GM21825 (cell line): Measurements from ENCODE around the gene PLXND1.
"Not testable (repeated sequence)": the region's sequence is repeated elsewhere in the genome, so short reads cannot be mapped to it uniquely, and the experiment has no call there.

ENCODE experiments used
- ATAC-seq: cut with Tn5 transposase; IDR thresholded peaks from one replicate; pipeline ENCODE4 v1.9.1; 2021; ENCODE audit warnings: mild to moderate bottlenecking, moderate library complexity; ENCODE audit not compliant: unreplicated experiment

Gene PLXND1

GRCh38 chr3:129530251-129530791 is 76.2 kb downstream of the PLXND1 start:
- ATAC-seq, result no peak

GRCh38 chr3:129529436-129530210 is 76.9 kb downstream of the PLXND1 start:
- ATAC-seq, result no peak

DNA sequence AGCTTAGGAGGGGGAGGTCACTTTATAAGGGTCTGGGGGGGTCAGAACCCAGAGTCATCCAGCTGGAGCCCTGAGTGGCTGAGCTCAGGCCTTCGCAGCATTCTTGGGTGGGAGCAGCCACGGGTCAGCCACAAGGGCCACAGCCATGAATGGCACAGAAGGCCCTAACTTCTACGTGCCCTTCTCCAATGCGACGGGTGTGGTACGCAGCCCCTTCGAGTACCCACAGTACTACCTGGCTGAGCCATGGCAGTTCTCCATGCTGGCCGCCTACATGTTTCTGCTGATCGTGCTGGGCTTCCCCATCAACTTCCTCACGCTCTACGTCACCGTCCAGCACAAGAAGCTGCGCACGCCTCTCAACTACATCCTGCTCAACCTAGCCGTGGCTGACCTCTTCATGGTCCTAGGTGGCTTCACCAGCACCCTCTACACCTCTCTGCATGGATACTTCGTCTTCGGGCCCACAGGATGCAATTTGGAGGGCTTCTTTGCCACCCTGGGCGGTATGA is 77.8 kb downstream of the PLXND1 start, which contains the start of gene RHO:
Gene RHO (plus strand): TSS at position 51 of the 512 bp plus-strand sequence. CDS start 95 bp downstream, at position 146.
- no peak for ATAC-seq

- no peak for ATAC-seq
Measured at GRCh38 chr3:129527262-129527661, 79.2 kb downstream of the PLXND1 start.

- ATAC-seq, result peak; percentile 91
Measured at GRCh38 chr3:129526121-129526900, 80.2 kb downstream of the PLXND1 start.

DNA sequence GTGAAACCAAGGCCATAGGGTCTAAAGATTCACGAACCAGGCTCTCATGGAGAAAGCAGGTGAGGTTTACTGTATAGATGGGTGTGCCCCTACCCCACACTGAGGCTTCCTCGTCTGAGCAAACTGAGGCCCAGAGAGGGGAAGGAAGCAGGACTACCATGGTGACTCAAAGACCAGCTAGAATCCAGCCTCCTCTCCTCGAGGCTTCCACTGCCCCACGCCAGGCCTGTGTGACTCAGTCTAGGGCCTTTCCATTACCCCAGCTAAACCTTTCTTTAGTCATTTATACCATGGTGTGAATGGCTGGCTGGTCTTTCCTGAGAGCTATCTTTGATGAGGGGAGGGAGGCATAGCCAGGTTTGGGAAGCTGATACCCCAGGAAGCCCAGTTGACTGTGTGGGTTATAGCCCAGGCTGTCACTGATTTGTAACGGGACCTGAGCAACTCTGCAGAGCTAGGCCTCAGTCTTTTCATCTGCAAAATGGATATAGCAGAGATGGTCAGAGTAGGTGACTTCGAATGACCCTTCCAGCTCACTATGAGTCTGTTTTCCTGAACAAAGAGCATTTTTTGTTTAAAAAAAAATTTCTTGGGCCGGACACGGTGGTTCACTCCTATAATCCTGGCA is 81.0 kb downstream of the PLXND1 start:
- ATAC-seq, result no peak

DNA sequence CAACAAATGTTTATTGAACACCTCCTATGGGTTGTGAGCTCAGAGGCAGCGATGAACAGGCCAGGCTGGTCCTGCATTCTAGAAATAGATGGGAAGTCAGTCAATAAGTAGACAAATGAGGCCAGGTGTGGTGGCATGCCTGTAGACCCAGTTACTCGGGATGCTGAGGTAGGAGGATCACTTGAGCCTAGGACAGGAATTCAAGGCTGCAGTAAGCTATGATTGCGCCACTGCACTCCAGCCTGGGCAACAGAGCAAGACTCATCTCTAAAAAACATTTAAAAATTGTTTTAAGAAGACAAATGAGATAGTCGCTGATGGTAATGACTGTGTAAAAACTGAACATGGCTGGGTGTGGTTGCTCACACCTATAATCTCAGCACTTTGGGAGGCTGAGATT is 82.4 kb downstream of the PLXND1 start:
- ATAC-seq, result no peak

DNA sequence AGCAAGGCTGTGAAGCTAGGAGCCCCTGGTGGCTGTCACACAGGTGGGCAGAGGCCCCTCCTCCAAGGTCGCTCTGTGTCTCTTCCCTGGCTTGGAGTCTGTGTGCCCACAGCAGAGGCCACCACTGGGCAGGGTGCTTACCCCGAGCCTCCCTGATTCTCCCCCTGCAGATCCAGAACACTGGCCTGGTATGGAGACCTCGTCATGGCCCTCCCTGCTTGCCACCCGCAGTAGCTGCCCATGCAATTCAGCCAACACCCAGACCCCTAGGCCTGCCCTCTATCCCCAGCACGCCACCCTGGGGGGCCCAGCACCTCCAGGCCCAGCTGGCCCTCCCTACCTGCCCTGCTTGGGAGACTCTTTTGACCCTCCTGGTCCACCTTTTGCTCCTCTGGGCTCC is 83.5 kb downstream of the PLXND1 start:
- ATAC-seq, result no peak

DNA sequence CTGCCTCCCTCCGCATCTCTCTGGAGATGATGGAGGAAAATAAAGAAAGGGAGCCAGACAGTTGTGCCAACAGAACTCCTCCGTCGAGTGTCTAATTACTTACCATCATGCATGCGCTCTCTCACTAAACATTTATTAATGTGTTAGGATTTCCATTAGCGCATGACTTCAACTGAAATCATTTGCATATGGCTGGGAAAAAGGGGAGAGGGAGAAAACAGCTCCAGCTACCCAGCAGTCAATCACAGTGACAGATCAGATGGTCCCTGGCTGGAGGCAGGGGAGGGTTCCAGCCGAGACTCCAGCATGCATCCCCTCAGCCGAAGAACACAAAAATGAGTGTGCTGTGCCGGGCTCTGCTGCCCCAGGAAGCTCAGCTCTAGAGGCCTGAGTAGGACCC is 84.9 kb downstream of the PLXND1 start:
- ATAC-seq, result no peak

DNA sequence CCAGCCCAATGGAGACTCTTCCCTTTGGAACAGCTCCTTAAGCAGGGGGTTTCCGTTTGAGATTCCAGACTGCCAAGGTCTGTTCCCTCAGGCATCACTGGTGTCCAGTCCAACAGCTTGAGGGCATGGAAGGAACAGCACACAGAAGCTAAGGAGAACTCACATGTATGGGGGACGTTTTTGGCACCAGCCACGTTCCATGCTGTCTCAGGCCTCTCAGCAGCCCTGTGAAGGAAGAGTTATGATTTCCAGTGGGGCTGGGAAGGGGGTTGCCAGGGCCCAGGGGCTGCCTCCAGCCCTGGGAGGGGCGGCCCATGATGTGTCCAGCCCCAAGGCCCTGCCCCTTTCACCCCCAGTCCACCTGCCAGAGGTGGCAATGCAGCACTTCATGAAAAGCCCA is 85.5 kb downstream of the PLXND1 start:
- ATAC-seq, result no peak

DNA sequence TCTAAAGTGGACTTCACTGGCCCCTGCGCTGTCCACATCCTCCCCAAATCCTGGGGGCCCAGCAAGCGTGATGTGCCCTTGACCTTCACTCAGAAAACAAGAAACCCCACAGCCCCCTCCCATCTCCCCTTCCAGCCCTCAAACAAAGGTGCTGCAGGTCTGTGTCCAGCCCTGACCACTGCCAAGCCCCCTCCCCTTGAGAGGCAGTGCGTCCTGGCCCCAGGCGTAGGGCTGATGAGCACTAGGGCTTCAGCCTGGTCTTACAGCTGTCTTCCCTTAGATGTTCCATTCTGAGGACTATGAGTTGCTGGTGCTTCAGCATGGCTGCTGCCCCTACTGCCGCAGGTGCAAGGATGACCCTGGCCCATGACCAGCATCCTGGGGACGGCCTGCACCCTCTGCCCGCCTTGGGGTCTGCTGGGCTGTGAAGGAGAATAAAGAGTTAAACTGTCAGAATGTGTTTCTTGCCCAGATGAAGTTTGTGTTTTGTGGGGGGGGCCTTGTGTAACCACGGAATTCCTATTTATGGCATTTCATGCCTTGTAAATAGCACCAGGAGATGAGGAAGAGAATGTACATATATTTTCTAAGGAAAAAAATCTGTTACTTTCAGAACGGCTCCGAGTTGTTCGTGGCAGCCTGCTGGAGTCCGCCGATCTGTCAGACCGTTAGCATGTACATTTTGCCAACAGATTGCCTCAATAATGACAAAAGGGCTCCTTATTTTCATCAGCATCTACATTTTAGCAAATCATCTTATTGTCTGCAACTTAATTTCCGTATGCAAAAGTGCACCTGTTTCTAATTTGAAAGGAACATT is 86.4 kb downstream of the PLXND1 start:
- no peak for ATAC-seq

GRCh38 chr3:129519449-129519848 is 87.0 kb downstream of the PLXND1 start:
- no peak for ATAC-seq

DNA sequence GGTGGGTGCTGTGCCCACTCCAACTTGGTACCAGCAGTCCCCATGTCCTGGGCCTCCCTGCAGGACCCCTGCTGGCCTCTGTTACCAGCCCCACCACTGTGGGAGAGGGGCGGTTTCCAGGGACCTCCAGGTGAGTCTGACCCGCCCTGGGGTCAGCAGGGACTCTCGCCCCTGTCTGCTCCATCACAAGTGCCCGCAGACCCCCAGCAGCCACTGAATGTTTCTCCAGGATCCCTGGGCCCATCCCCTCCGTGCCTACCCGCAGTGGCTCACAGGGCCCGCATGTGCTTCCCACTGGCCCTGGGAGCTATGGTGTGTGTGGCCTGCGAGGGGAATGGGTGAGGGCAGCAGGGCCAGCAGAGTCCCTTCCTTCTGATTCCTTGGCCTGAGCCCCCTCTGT is 87.9 kb downstream of the PLXND1 start:
- no peak for ATAC-seq

DNA sequence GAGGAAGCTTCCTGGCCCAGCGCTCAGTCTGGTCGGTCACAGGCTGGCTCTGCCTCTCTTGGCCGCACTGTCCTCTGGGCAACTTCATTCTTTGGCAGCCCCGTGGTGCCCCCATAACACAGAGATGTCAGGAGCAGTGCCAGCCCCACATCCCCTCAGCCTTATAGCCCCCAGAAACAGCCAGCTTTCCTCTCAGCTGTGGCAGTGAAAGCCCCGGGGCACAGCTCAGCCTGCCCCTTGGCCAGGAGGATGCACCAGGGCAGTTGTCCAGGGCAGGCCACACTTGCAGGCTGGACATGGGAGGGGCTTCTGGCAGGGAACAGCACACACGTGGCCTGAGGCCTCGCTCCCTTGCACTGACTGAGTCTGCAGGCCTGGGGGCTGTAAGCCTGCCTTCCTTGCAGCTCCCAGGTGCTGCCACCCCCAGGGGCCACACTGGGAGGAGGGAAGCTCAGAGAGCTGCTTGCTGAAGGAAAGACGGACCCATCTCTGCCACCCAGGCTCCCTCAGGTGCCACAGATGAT is 88.4 kb downstream of the PLXND1 start:
- no peak for ATAC-seq

DNA sequence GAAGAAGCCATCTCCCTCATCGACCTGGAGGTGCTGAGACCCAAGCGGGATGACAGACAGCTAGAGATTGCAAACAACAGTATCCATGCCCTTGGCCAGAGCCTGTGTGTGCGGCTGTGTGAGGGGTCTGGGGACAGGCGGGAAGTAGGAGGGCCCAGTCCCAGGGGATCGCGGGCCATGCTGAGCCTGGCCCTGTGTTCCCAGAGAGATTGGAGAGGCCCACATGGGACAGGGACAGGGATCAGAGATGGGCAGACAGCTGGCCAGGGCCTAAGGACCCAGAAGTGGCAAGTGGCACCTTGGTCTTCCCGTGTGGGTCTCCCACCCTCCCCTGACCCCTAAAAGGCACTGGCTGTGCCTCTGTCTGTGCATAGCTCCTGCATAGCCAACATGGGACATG is 89.0 kb downstream of the PLXND1 start:
- ATAC-seq, result no peak

- not testable (repeated sequence) for ATAC-seq
Measured at GRCh38 chr3:129515821-129516432, 90.5 kb downstream of the PLXND1 start.

DNA sequence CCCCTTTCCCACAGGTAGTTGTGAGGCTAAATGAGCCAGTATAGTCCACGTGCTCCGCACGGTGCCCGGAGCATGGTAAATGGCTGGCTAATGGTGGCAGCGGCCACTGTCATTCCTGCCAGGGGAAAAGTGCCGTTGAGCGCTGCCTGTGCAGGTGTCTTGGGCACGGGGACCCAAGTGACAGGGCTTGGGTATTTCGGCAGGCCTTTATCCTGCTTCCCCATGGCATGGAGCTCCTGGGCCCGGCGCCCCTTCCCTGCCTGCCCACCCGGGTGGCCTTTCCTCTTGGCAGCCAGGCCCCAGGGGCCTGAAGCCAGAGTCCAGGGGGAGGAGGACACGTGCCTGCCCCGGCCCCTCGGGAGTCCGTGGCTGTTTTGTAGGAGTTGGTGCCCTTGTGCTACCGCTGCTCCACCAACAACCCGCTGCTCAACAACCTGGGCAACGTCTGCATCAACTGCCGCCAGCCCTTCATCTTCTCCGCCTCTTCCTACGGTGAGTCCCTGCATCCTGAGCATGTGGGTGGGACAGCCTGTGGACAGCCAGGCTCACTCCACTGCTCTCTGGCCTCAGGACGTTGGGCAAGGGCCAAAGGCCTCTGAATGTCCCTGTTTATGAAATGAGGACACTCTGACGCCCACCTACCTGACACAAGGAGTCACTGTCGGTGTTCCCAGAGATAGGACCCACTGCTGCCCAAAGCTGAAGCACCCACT is 91.2 kb downstream of the PLXND1 start:
- ATAC-seq, result not testable (repeated sequence)

- ATAC-seq, result no peak
Measured at GRCh38 chr3:129514563-129514962, 91.9 kb downstream of the PLXND1 start.

DNA sequence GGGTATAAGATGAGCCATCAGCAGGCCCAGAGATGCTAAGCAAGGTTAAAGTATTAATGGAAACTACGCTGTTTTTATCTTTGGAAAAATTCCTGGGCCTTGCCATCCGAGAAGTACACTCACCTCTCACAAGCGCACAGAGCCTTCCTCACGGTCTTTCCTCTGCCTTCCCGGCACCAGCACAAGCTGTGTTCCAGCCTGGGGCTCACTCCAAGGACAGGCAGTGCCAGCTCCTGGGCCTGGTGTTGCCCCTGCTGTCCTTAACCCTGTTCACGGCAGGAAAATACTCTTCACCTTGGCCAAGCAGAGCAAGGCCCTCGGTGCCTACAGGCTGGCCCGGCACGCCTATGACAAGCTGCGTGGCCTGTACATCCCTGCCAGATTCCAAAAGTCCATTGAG is 92.4 kb downstream of the PLXND1 start:
- no peak for ATAC-seq
